HepG2 (cell line): ENCODE data around the gene SENP5. TPM values are rescaled to one million over a fixed set of nuclear protein-coding genes. Genes with fewer than 3 reads are reported as not detected.

Experiments
- ASH2L ChIP-seq: fragments of 300-600, 200-600 bp; sonication (generic); IDR thresholded peaks from 2 replicates; pipeline ENCODE4 v1.7.0; 2017; ENCODE audit warnings: low read depth, mild to moderate bottlenecking, moderate library complexity, mixed read lengths, low read length; ENCODE audit not compliant: insufficient read length
- KLF16 ChIP-seq, 2 experiments: sonication (generic) in 1 of 2; formaldehyde crosslinking in 1 of 2; IDR thresholded peaks; 2 replicates each; pipeline versions ENCODE4 v1.6.1 to v1.8.0; 2016 to 2023; ENCODE audit warnings: missing genetic modification reagents in 2 of 2, missing compliant biosample characterization in 1 of 2
- MIXL1 ChIP-seq: IDR thresholded peaks from 2 replicates; pipeline ENCODE4 v1.6.1; 2016
- MXI1 ChIP-seq: IDR thresholded peaks from 3 replicates; pipeline ENCODE4 v1.6.1; 2012; ENCODE audit warnings: low read depth, low read length, inconsistent platforms, borderline replicate concordance
- NFE2L2 ChIP-seq: fragments of 150-350 bp; IDR thresholded peaks from 2 replicates; pipeline ENCODE4 v1.6.1; 2014; ENCODE audit warnings: low read length
- POLR2A ChIP-seq, 2 experiments: IDR thresholded peaks; 2 replicates each; pipeline ENCODE4 v1.6.1; 2011; ENCODE audit warnings: low read depth in 2 of 2, low read length in 2 of 2, mild to moderate bottlenecking in 1 of 2, moderate library complexity in 1 of 2; ENCODE audit not compliant: insufficient read depth in 1 of 2
- RAD51 ChIP-seq: fragments of 450-650 bp; IDR thresholded peaks from 2 replicates; pipeline ENCODE4 v1.6.1; 2016; ENCODE audit warnings: borderline replicate concordance
- SOX6 ChIP-seq, 2 experiments: fragments of 450-650 bp in 1 of 2; sonication (generic) in 1 of 2; formaldehyde crosslinking in 1 of 2; IDR thresholded peaks; 2 replicates each; pipeline versions ENCODE4 v1.4.0 to v1.6.1; 2017 to 2020; ENCODE audit warnings: antibody characterized with exemption in 1 of 2, mild to moderate bottlenecking in 1 of 2, missing genetic modification reagents in 1 of 2
- SRY ChIP-seq: sonication (generic); formaldehyde crosslinking; IDR thresholded peaks from 2 replicates; pipeline ENCODE4 v1.8.0; 2022; ENCODE audit warnings: mild to moderate bottlenecking, missing genetic modification reagents
- SYNCRIP ChIP-seq: fragments of 200-400 bp; formaldehyde crosslinking; IDR thresholded peaks from 2 replicates; pipeline ENCODE4 v1.6.1; 2018; ENCODE audit warnings: mild to moderate bottlenecking, low read depth, low read length; ENCODE audit not compliant: insufficient read depth
- TSC22D2 ChIP-seq: sonication (generic); formaldehyde crosslinking; IDR thresholded peaks from 2 replicates; pipeline ENCODE4 v1.5.1; 2020; ENCODE audit warnings: missing genetic modification reagents, mild to moderate bottlenecking, borderline replicate concordance
- ZFAT ChIP-seq: sonication (generic); formaldehyde crosslinking; conservative IDR thresholded peaks from 2 replicates; pipeline ENCODE4 v1.8.1; 2023; ENCODE audit warnings: missing genetic modification reagents, inconsistent platforms
- ZNF264 ChIP-seq: sonication (generic); formaldehyde crosslinking; IDR thresholded peaks from 2 replicates; pipeline ENCODE4 v1.4.0; 2020; ENCODE audit warnings: missing genetic modification reagents
- ZNF484 ChIP-seq: sonication (generic); formaldehyde crosslinking; IDR thresholded peaks from 2 replicates; pipeline ENCODE4 v1.5.1; 2020; ENCODE audit warnings: mild to moderate bottlenecking, low read depth, missing genetic modification reagents, borderline replicate concordance
- ZNF619 ChIP-seq: sonication (generic); formaldehyde crosslinking; IDR thresholded peaks from 2 replicates; pipeline ENCODE4 v1.4.0; 2020; ENCODE audit warnings: mild to moderate bottlenecking, missing genetic modification reagents
- ZNF670 ChIP-seq: sonication (generic); formaldehyde crosslinking; IDR thresholded peaks from 2 replicates; pipeline ENCODE4 v1.8.0; 2022; ENCODE audit warnings: mild to moderate bottlenecking, missing genetic modification reagents, borderline replicate concordance
- ZNF746 ChIP-seq: sonication (generic); formaldehyde crosslinking; IDR thresholded peaks from 2 replicates; pipeline ENCODE4 v1.8.0; 2022; ENCODE audit warnings: mild to moderate bottlenecking, missing genetic modification reagents
- polyA plus RNA-seq, 8 experiments: library from polyadenylated mRNA; depleted of rRNA in 3 of 8; stranded (reverse) in 7 of 8; unstranded in 1 of 8; fragments of >200 nt; fragmentation: Illumina TruSeq in 4 of 8; extraction: Trizol in 4 of 8; gene quantifications; 2 replicates each; pipeline versions ENCODE4 v1.2.1 to v1.2.3, GENCODE V29; 2011 to 2016; ENCODE audit warnings: low read depth in 4 of 8, missing spikeins in 1 of 8, mixed read lengths in 1 of 8; ENCODE audit not compliant: insufficient read depth in 1 of 8
- total RNA-seq, 5 experiments: library from RNA; depleted of rRNA; stranded (reverse); fragments of >200 nt; fragmentation: Illumina TruSeq; extraction: Trizol; gene quantifications; 2 replicates each; pipeline ENCODE4 v1.2.3, GENCODE V29; 2016; ENCODE audit warnings: low read depth in 1 of 5
- TF ChIP-seq, protein P1 (sequence below), 2 experiments: sonication (generic) in 1 of 2; formaldehyde crosslinking in 1 of 2; IDR thresholded peaks; 2 replicates each; pipeline versions ENCODE4 v1.4.0 to v1.6.1; 2016 to 2020; ENCODE audit warnings: borderline replicate concordance in 1 of 2, low read depth in 1 of 2, mild to moderate bottlenecking in 1 of 2, missing genetic modification reagents in 1 of 2
- TF ChIP-seq, protein P2 (sequence below): sonication (generic); formaldehyde crosslinking; IDR thresholded peaks from 2 replicates; pipeline ENCODE4 v1.9.0; 2022; ENCODE audit warnings: low read depth, missing genetic modification reagents
- TF ChIP-seq, protein P3 (sequence below): sonication (generic); formaldehyde crosslinking; IDR thresholded peaks from 2 replicates; pipeline ENCODE4 v1.5.0; 2020; ENCODE audit warnings: missing genetic modification reagents, mild to moderate bottlenecking, borderline replicate concordance
- TF ChIP-seq, protein P4 (sequence below): sonication (generic); formaldehyde crosslinking; conservative IDR thresholded peaks from 2 replicates; pipeline ENCODE4 v1.4.0; 2020; ENCODE audit warnings: missing genetic modification reagents

The SENP5 gene
- total and polyA plus RNA-seq, 2 of the 13 experiments (the other 11 are each of a cell fraction or from before 2014, with no cell fraction given), result 17.6 to 30.9 TPM

DNA sequence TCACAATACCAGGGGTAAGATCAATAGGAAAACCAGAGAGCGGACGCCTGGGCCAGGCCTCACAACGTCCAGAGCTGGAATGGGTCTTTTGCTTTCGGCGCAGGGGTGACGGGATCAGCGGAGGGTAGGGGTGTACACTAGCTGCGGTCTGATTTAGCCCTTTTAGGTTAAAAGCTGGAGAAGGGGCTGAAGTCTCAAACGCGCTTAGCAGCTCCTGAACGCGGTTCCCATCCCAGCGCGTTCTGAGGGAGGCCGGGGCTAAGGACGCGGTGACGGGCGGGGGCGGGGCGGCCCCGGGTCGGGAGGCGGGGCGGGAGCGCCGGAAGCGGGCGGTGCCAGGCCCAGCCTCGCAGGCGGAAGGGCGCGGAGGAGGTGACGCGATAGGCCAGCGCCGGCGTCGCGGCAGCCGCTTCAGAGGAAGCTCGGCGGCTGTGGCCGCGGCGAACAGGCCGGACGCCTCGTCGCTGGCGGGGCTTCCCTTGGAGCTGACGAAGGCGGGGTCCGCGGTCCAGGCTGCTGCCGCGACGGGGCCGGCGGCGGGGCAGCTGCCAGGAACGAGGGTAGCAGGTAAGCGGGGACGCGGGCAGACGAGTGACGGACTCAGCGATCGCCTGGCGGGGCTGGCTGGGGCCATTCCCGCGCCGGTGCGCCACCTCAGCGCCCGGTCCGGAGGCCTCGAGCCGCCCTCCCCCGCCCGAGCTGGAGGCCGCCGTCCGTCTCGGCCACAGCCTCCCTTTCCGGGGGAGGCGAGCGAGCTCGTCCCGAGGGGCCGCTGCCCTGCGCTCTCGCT is at the start of gene SENP5 (continued):
- TF ChIP-seq MXI1, result peak; percentile 69; the same call in 1 of the 3 replicates
- TF ChIP-seq SOX6 (IDR thresholded peaks at IDR 0.05), result no peak
- TF ChIP-seq SOX6 (CRISPR knock-in tag; IDR thresholded peaks at IDR 0.05), result no peak
- TF ChIP-seq TSC22D2 (CRISPR knock-in tag), result no peak
- TF ChIP-seq, protein P1, sequence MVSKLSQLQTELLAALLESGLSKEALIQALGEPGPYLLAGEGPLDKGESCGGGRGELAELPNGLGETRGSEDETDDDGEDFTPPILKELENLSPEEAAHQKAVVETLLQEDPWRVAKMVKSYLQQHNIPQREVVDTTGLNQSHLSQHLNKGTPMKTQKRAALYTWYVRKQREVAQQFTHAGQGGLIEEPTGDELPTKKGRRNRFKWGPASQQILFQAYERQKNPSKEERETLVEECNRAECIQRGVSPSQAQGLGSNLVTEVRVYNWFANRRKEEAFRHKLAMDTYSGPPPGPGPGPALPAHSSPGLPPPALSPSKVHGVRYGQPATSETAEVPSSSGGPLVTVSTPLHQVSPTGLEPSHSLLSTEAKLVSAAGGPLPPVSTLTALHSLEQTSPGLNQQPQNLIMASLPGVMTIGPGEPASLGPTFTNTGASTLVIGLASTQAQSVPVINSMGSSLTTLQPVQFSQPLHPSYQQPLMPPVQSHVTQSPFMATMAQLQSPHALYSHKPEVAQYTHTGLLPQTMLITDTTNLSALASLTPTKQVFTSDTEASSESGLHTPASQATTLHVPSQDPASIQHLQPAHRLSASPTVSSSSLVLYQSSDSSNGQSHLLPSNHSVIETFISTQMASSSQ (IDR thresholded peaks at IDR 0.05; ENCODE audit: low read depth), result no peak
- TF ChIP-seq, protein P1 (CRISPR knock-in tag; IDR thresholded peaks at IDR 0.05; ENCODE audit: borderline replicate concordance), result peak; percentile 33
- TF ChIP-seq POLR2A (IDR thresholded peaks at IDR 0.05; ENCODE audit: insufficient read depth in 1 of 2, low read depth in 2 of 2, low read length in 2 of 2), result peak; percentile 94
- TF ChIP-seq ZFAT (CRISPR knock-in tag), result no peak
- TF ChIP-seq, protein P2, sequence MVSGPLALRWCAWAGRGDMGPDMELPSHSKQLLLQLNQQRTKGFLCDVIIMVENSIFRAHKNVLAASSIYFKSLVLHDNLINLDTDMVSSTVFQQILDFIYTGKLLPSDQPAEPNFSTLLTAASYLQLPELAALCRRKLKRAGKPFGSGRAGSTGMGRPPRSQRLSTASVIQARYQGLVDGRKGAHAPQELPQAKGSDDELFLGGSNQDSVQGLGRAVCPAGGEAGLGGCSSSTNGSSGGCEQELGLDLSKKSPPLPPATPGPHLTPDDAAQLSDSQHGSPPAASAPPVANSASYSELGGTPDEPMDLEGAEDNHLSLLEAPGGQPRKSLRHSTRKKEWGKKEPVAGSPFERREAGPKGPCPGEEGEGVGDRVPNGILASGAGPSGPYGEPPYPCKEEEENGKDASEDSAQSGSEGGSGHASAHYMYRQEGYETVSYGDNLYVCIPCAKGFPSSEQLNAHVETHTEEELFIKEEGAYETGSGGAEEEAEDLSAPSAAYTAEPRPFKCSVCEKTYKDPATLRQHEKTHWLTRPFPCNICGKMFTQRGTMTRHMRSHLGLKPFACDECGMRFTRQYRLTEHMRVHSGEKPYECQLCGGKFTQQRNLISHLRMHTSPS, result no peak
- TF ChIP-seq RAD51, result no peak
- TF ChIP-seq, protein P3, sequence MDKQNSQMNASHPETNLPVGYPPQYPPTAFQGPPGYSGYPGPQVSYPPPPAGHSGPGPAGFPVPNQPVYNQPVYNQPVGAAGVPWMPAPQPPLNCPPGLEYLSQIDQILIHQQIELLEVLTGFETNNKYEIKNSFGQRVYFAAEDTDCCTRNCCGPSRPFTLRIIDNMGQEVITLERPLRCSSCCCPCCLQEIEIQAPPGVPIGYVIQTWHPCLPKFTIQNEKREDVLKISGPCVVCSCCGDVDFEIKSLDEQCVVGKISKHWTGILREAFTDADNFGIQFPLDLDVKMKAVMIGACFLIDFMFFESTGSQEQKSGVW (CRISPR knock-in tag), result no peak
- TF ChIP-seq ASH2L, result peak; percentile 92
- no peak for TF ChIP-seq NFE2L2
- TF ChIP-seq MIXL1 (CRISPR knock-in tag), result no peak
- peak; percentile 74; the same call in 1 of the 2 replicates for TF ChIP-seq SRY (CRISPR knock-in tag)
- no peak for TF ChIP-seq ZNF670
- TF ChIP-seq ZNF746 (CRISPR knock-in tag), result no peak
- TF ChIP-seq KLF16 (CRISPR knock-in tag; IDR thresholded peaks at IDR 0.05), result no peak
- TF ChIP-seq SYNCRIP, result no peak
- no peak; the same call in 1 of the 2 replicates for TF ChIP-seq ZNF619 (CRISPR knock-in tag)
- no peak for TF ChIP-seq ZNF484 (CRISPR knock-in tag)
- TF ChIP-seq ZNF264 (CRISPR knock-in tag), result no peak
- TF ChIP-seq, protein P4, sequence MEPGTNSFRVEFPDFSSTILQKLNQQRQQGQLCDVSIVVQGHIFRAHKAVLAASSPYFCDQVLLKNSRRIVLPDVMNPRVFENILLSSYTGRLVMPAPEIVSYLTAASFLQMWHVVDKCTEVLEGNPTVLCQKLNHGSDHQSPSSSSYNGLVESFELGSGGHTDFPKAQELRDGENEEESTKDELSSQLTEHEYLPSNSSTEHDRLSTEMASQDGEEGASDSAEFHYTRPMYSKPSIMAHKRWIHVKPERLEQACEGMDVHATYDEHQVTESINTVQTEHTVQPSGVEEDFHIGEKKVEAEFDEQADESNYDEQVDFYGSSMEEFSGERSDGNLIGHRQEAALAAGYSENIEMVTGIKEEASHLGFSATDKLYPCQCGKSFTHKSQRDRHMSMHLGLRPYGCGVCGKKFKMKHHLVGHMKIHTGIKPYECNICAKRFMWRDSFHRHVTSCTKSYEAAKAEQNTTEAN (CRISPR knock-in tag), result no peak
